ENCODE results near the gene AASS.
"Not testable (repeated sequence)": the region's sequence is repeated elsewhere in the genome, so short reads cannot be mapped to it uniquely, and the experiment has no call there.

AASS gene

GRCh38 chr7:122143751-122144711 is at the start of gene AASS:
AASS (minus strand) TSS chr7:122144249; CDS start chr7:122133726, 10,523 bp downstream.
- TF ChIP-seq, protein P1, sequence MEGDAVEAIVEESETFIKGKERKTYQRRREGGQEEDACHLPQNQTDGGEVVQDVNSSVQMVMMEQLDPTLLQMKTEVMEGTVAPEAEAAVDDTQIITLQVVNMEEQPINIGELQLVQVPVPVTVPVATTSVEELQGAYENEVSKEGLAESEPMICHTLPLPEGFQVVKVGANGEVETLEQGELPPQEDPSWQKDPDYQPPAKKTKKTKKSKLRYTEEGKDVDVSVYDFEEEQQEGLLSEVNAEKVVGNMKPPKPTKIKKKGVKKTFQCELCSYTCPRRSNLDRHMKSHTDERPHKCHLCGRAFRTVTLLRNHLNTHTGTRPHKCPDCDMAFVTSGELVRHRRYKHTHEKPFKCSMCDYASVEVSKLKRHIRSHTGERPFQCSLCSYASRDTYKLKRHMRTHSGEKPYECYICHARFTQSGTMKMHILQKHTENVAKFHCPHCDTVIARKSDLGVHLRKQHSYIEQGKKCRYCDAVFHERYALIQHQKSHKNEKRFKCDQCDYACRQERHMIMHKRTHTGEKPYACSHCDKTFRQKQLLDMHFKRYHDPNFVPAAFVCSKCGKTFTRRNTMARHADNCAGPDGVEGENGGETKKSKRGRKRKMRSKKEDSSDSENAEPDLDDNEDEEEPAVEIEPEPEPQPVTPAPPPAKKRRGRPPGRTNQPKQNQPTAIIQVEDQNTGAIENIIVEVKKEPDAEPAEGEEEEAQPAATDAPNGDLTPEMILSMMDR (IDR thresholded peaks at IDR 0.05) = no peak

DNA sequence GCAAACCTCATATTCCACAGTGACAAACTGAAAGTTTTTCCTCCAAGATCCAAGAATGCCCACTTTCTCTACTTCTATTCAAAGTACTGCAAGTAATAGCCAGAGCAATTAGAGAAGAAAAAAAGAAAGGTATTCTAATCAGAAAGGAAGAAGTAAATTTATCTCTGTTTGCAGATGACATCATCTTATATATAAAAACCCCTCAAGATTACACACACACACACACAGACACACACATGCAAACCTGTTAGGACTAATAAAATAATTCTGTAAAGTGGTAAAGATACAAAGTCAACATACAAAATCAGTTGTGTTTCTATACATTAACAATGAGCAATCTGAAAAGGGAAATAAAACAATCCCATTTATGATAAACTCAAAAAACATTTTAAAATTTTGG is 44.7 kb upstream of the AASS start:
- Histone ChIP-seq H3K36me3 (no peaks in the 10 kb centered on the region), H3K27ac (no peak overlapping the region), H3K4me3 (ENCODE audit: low read depth in 1 of 2, low read length in 1 of 2) (no peak overlapping the region), H3K27me3 (no peaks in the 10 kb centered on the region), H3K4me1 (ENCODE audit: control insufficient read depth in 1 of 2, insufficient read depth in 1 of 2, low read depth in 1 of 2, low read length in 1 of 2) (no peaks in the 10 kb centered on the region), H3K9me3 (no peaks in the 10 kb centered on the region)
- TF ChIP-seq, protein P1 (IDR thresholded peaks at IDR 0.05) = no peak

More at GRCh38 chr7:122143751-122144711, at the start of gene AASS:
- Histone ChIP-seq H3K4me3 (ENCODE audit: low read depth in 1 of 2, low read length in 1 of 2) (peak within 1 kb of the TSS; percentile 32 to 63), H3K4me1 (ENCODE audit: control insufficient read depth in 1 of 2, insufficient read depth in 1 of 2, low read depth in 1 of 2, low read length in 1 of 2) (peaks cover 0 to 17% of the 10 kb centered on the region in 2 experiments), H3K36me3 (no peaks in the 10 kb centered on the region), H3K27me3 (peaks cover 59% of the 10 kb centered on the region), H3K9me3 (no peaks in the 10 kb centered on the region), H3K27ac (no peak within 1 kb of the TSS)

- H3K4me3 ChIP-seq (ENCODE audit: low read depth in 1 of 2, low read length in 1 of 2) = no peak overlapping the region
- TF ChIP-seq, protein P1 (IDR thresholded peaks at IDR 0.05) = no peak
- no peaks in the 10 kb centered on the region for H3K27me3 ChIP-seq
- no peak overlapping the region for H3K27ac ChIP-seq
- no peaks in the 10 kb centered on the region for H3K9me3 ChIP-seq
- no peaks in the 10 kb centered on the region for H3K36me3 ChIP-seq
- no peaks in the 10 kb centered on the region for H3K4me1 ChIP-seq (ENCODE audit: control insufficient read depth in 1 of 2, insufficient read depth in 1 of 2, low read depth in 1 of 2, low read length in 1 of 2)
Measured at GRCh38 chr7:122183106-122183505, 39.1 kb upstream of the AASS start.

DNA sequence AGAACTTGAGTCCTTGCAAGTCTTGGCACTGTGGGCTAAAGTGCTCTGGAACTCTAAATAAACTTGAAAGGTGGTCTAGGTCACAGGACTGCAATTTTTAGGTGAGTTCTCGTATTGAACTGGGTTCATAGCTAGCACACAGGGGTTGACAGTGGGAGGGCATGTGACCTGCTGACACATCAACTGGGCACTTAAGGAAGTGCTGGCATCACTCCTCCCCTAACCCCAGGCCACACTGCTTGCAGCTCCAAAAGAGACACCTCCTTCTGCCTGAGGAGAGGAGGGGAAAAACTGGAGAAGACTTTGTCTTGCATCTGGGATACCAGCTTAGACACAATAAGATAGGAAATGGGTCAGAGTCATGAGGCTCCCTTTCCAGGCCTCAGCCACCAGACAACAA is 38.0 kb upstream of the AASS start:
- H3K4me3 ChIP-seq (ENCODE audit: low read depth in 1 of 2, low read length in 1 of 2) = no peak overlapping the region
- H3K27me3 ChIP-seq = no peaks in the 10 kb centered on the region
- no peaks in the 10 kb centered on the region for H3K9me3 ChIP-seq
- H3K4me1 ChIP-seq (ENCODE audit: control insufficient read depth in 1 of 2, insufficient read depth in 1 of 2, low read depth in 1 of 2, low read length in 1 of 2) = no peaks in the 10 kb centered on the region
- no peaks in the 10 kb centered on the region for H3K36me3 ChIP-seq
- TF ChIP-seq, protein P1 (IDR thresholded peaks at IDR 0.05) = no peak
- no peak overlapping the region for H3K27ac ChIP-seq

DNA sequence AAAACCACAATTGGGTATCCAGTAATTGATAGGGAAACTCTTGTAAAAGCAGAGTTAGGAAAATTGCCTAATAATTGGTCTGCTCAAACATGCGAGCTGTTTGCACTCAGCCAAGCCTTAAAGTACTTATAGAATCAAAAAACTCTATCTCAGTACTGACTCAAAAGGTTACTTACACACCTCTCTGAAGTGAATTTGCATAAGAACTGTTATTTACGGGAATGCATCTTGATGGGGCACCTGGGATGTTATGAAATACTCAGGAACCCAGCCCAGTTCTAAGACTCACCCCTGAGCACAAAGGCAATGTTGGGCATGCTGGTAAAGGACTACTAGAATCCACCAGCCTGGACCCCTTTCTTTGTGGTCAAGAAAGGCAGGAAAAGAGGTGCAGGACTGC is 28.1 kb upstream of the AASS start:
- H3K27ac ChIP-seq; H3K36me3 ChIP-seq; H3K4me1 ChIP-seq (ENCODE audit: control insufficient read depth in 1 of 2, insufficient read depth in 1 of 2, low read depth in 1 of 2, low read length in 1 of 2); H3K4me3 ChIP-seq (ENCODE audit: low read depth in 1 of 2, low read length in 1 of 2); H3K27me3 ChIP-seq; H3K9me3 ChIP-seq: not testable (repeated sequence)

DNA sequence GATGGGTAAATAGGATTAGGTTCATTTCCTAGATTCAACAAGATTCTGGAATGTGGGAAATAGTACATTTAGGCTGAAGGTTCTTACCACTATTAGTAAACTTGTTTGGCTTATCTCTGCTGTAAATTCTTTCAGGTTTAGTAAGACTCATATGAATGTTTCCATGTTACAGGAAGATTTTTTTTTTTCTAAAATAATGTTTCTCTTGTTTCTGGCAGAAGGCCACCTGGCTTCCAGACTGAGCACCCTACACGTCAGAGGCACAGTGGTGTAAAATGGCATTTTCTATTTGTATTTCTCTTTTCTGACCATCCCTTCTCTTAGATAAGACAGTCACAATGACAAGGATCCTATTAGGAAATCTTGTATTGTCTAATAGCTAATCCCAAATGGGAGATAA is 22.7 kb upstream of the AASS start:
- Histone ChIP-seq H3K27ac (no peak overlapping the region), H3K4me1 (ENCODE audit: control insufficient read depth in 1 of 2, insufficient read depth in 1 of 2, low read depth in 1 of 2, low read length in 1 of 2) (no peaks in the 10 kb centered on the region), H3K36me3 (no peaks in the 10 kb centered on the region), H3K27me3 (no peaks in the 10 kb centered on the region), H3K4me3 (ENCODE audit: low read depth in 1 of 2, low read length in 1 of 2) (no peak overlapping the region), H3K9me3 (no peaks in the 10 kb centered on the region)
- TF ChIP-seq, protein P1 (IDR thresholded peaks at IDR 0.05) = no peak

Measured in neutrophil (primary cell).